Spleen (tissue), 11 donors: ENCODE results near the gene MCOLN2. TPM values are rescaled to one million over a fixed set of nuclear protein-coding genes. Genes with fewer than 3 reads are reported as not detected.

ENCODE experiments used
- DNase-seq: peaks from one replicate; pipeline ENCODE4 v3.0.0-alpha.2; 2020
- H3K27ac ChIP-seq, 8 donors: fragments of 200-600 bp; sonication (generic) in 7 of 8; 1 replicate in 4 of 8; 2 replicates in 4 of 8; pipeline versions ENCODE4 v1.5.0 to v1.8.0; 2016 to 2021; ENCODE audit warnings: inconsistent platforms in 4 of 8, mild to moderate bottlenecking in 4 of 8, moderate library complexity in 1 of 8
- H3K27me3 ChIP-seq, 7 donors: fragments of 200-600 bp; sonication (generic) in 6 of 7; replicated peaks in 1 of 7; 1 replicate in 4 of 7; 2 replicates in 3 of 7; pipeline versions ENCODE4 v1.5.0 to v1.8.0; 2016 to 2021; ENCODE audit warnings: inconsistent platforms in 3 of 7, mild to moderate bottlenecking in 1 of 7
- H3K36me3 ChIP-seq, 6 donors: fragments of 200-600 bp; sonication (generic) in 5 of 6; 1 replicate in 4 of 6; 2 replicates in 2 of 6; pipeline versions ENCODE4 v1.5.0 to v1.8.0; 2016 to 2021; ENCODE audit warnings: inconsistent platforms in 2 of 6
- H3K4me1 ChIP-seq, 6 donors: fragments of 200-600 bp; sonication (generic) in 5 of 6; 1 replicate in 3 of 6; 2 replicates in 3 of 6; pipeline versions ENCODE4 v1.5.0 to v1.8.0; 2016 to 2021; ENCODE audit warnings: inconsistent platforms in 3 of 6
- H3K4me3 ChIP-seq, 8 donors: fragments of 200-600 bp; sonication (generic) in 7 of 8; 1 replicate in 4 of 8; 2 replicates in 4 of 8; pipeline versions ENCODE4 v1.5.0 to v1.8.0; 2016 to 2021; ENCODE audit warnings: inconsistent platforms in 4 of 8, mild to moderate bottlenecking in 4 of 8, moderate library complexity in 2 of 8
- H3K9me3 ChIP-seq, 8 donors: fragments of 200-600 bp; sonication (generic) in 7 of 8; 1 replicate in 4 of 8; 2 replicates in 4 of 8; pipeline versions ENCODE4 v1.5.0 to v1.8.0; 2016 to 2021; ENCODE audit warnings: inconsistent platforms in 4 of 8
- POLR2A ChIP-seq, 3 donors: fragments of 450-650 bp; IDR thresholded peaks; one replicate each; pipeline ENCODE4 v1.5.1; 2017; ENCODE audit warnings: antibody characterized with exemption in 3 of 3, mild to moderate bottlenecking in 1 of 3
- POLR2AphosphoS5 ChIP-seq, 3 donors: sonication (generic); formaldehyde crosslinking; IDR thresholded peaks; one replicate each; pipeline ENCODE4 v1.5.1; 2017; ENCODE audit warnings: antibody characterized with exemption in 3 of 3
- WGBS, 5 donors: extraction: QIAGEN DNeasy Blood & Tissue Kit in 3 of 5; methylation state at CpG; one replicate each; pipeline versions ENCODE4 v1.1.5 to v1.1.7; 2013 to 2018; 5-methylcytosine and 5-hydroxymethylcytosine counted together
- intact Hi-C: fragments of 100-400 bp; cut with DNase I; formaldehyde crosslinking; loops from one replicate; pipeline ENCODE4 v1.15.0; 2023; ENCODE audit warnings: low total_unique reads
- polyA plus RNA-seq, 3 donors: library from polyadenylated mRNA; stranded (reverse); fragments of 200-250 nt; gene quantifications; one replicate each; pipeline ENCODE4 v1.2.1, GENCODE V29; 2013
- total RNA-seq, 7 donors: library from RNA; depleted of rRNA in 3 of 7; stranded (reverse); fragments of >200 nt in 3 of 7; fragmentation: NEBNext Ultra II Directional in 4 of 7; extraction: Animal tissue kit (Norgen Biotek cat#: 25700) in 4 of 7; gene quantifications; one replicate each; pipeline versions ENCODE4 v1.1.0 to v1.2.1, GENCODE V29; 2016 to 2021
- TF ChIP-seq, protein P1 (sequence below), 11 experiments: fragments of 200-600 bp in 7 of 11; fragments of 450-650 bp in 4 of 11; sonication (generic) in 4 of 11; IDR thresholded peaks in 8 of 11; conservative IDR thresholded peaks in 3 of 11; 1 replicate in 7 of 11; 2 replicates in 4 of 11; pipeline versions ENCODE4 v1.4.0 to v1.8.0; 2016 to 2021; ENCODE audit warnings: antibody characterized with exemption in 11 of 11, inconsistent platforms in 4 of 11, mild to moderate bottlenecking in 1 of 11
- donor health status: healthy with polysubstance abuse.
- donor health status: DM: no; HTN: no; CAD: no; lungs with moderate emphysema.
- donor health status: DM: no; HTN: no; CAD: no.
- donor health status: Bipolar disorder and iron deficiency.
- donor health status: healthy.
- donor health status: DM: no; HTN: no; CAD: no.
- donor health status: DM: yes; HTN: yes; CAD: no.

Gene MCOLN2
- total and polyA plus RNA-seq, 10 donors, result 13.1 to 32.8 (median 16.9) TPM

DNA sequence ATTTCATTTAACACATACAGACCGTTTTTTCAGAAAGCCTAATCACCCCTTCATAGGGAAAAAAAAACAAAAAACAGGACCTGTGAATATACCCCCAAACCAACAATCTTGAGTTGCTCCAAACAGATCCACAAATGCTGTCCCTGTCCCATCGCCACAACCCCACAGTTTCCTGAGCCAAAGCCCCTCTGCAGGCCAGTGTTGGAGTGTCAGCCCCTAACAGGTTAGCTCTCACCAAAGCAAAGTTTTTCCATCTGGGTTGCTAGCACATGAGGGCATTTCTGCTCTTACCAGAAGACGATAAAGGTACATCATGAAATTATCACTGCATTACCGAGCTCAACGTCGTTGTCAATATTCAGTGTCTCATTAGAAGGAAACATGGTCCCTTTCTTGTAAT lies 40.8 kb downstream of the MCOLN2 start:
- Histone ChIP-seq H3K9me3 (no peaks in the 10 kb centered on the region), H3K4me1 (peaks cover 0 to 3% (median 0%) of the 10 kb centered on the region in 6 donors), H3K4me3 (no peak overlapping the region), H3K27me3 (no peaks in the 10 kb centered on the region), H3K27ac (no peak overlapping the region), H3K36me3 (peaks cover 0 to 42% (median 2%) of the 10 kb centered on the region in 6 donors)
- intact Hi-C loops, result loop anchor here (10.0 kb wide), 1 partner anchor 69 kb away; no protein-coding TSS in a partner anchor
- TF ChIP-seq, protein P1, sequence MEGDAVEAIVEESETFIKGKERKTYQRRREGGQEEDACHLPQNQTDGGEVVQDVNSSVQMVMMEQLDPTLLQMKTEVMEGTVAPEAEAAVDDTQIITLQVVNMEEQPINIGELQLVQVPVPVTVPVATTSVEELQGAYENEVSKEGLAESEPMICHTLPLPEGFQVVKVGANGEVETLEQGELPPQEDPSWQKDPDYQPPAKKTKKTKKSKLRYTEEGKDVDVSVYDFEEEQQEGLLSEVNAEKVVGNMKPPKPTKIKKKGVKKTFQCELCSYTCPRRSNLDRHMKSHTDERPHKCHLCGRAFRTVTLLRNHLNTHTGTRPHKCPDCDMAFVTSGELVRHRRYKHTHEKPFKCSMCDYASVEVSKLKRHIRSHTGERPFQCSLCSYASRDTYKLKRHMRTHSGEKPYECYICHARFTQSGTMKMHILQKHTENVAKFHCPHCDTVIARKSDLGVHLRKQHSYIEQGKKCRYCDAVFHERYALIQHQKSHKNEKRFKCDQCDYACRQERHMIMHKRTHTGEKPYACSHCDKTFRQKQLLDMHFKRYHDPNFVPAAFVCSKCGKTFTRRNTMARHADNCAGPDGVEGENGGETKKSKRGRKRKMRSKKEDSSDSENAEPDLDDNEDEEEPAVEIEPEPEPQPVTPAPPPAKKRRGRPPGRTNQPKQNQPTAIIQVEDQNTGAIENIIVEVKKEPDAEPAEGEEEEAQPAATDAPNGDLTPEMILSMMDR (IDR thresholded peaks at IDR 0.05 in 8 of 11, conservative IDR thresholded peaks at IDR 0.05 in 3 of 11), result no peak
- TF ChIP-seq POLR2AphosphoS5 (IDR thresholded peaks at IDR 0.05) (no peak), POLR2A (IDR thresholded peaks at IDR 0.05) (no peak)
- no peak for DNase-seq
- 90 to 97% (median 92%) methylated on average over 6 of the region's 6 CpGs for WGBS, 5 donors

DNA sequence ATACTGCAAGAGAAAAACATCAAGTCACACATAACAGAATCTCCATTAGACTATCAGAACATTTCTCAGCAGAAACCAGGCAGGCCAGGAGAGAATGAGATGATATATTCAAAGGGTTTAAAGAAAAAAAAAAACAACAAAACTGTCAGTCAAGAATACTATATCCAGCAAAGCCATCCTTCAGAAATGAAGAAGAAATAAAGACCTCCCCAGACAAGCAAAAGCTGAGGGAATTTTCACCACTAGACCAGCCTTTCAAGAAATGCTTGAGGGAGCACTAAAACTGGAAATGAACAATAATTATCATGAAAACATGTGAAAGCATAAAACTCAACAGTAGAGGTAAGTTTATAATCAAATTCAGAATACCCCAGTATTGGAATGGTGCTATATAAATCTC lies 47.2 kb downstream of the MCOLN2 start:
- H3K36me3 ChIP-seq, result peaks cover 0 to 44% (median 2%) of the 10 kb centered on the region in 6 donors

DNA sequence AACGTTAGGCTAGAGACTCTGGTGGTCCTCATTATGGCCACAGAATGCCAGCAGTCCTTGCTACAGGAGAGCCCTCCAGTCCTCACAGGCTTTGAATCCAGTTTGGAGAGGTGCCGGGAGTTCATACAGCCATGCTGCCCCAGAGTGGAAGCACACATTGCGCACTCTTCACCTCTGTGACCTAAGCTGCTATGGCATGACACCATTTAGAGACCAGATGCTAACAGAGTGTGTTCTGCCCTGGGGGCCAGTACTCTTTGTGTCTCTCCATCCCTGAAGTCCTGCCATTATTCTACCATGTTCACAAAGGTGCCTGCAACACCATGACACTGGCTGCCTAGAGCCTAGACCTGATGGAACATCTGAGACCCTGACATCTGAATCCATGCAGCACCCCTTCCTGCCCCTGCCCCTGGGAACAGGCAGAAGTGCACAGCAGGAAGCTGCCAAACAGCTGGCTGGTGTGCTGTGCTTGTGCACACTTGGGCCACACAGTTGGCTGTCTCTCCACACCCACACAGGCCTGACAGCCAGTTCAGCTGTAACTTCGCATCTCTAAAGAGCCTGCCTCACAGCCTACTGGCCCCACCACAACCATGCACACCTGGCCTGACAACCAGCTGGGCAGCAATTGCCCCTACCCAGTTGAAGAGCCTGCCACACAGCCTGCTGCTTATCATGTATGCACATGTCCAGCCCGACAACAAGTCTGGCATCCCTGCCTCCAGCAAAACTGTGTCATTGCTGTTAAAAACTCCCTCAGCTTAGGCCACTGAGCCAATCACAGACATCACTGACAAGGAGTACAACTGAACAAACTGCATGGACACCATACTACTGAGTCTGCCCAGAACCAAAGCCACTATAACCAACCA lies 49.1 kb downstream of the MCOLN2 start:
- peaks cover 0 to 39% (median 2%) of the 10 kb centered on the region in 6 donors for H3K36me3 ChIP-seq
- peaks cover 0 to 21% (median 17%) of the 10 kb centered on the region in 8 donors for H3K9me3 ChIP-seq
- no peak for DNase-seq
- peak overlapping the region in 1 of 8 donors; percentile 4 for H3K27ac ChIP-seq
- TF ChIP-seq POLR2A (IDR thresholded peaks at IDR 0.05) (no peak), POLR2AphosphoS5 (IDR thresholded peaks at IDR 0.05) (no peak)
- TF ChIP-seq, protein P1 (IDR thresholded peaks at IDR 0.05 in 8 of 11, conservative IDR thresholded peaks at IDR 0.05 in 3 of 11), result no peak
- intact Hi-C loops, result no loop called here
- H3K4me1 ChIP-seq, result peaks cover 3 to 16% (median 13%) of the 10 kb centered on the region in 6 donors
- 78 to 89% (median 86%) methylated on average over 4 to 5 of the region's 5 CpGs for WGBS, 5 donors
- no peak overlapping the region for H3K4me3 ChIP-seq
- H3K27me3 ChIP-seq, result no peaks in the 10 kb centered on the region

More for the DNA sequence above, 47.2 kb downstream of the MCOLN2 start:
- intact Hi-C loops, result loop anchor here (10.0 kb wide), 1 partner anchor 75 kb away; no protein-coding TSS in a partner anchor
- Histone ChIP-seq H3K27ac (no peak overlapping the region), H3K9me3 (peaks cover 0 to 21% (median 17%) of the 10 kb centered on the region in 8 donors), H3K4me3 (no peak overlapping the region), H3K27me3 (no peaks in the 10 kb centered on the region), H3K4me1 (peaks cover 3 to 13% (median 11%) of the 10 kb centered on the region in 6 donors)
- TF ChIP-seq POLR2AphosphoS5 (IDR thresholded peaks at IDR 0.05) (no peak), POLR2A (IDR thresholded peaks at IDR 0.05) (no peak)
- TF ChIP-seq, protein P1 (IDR thresholded peaks at IDR 0.05 in 8 of 11, conservative IDR thresholded peaks at IDR 0.05 in 3 of 11), result no peak
- DNase-seq, result no peak

DNA sequence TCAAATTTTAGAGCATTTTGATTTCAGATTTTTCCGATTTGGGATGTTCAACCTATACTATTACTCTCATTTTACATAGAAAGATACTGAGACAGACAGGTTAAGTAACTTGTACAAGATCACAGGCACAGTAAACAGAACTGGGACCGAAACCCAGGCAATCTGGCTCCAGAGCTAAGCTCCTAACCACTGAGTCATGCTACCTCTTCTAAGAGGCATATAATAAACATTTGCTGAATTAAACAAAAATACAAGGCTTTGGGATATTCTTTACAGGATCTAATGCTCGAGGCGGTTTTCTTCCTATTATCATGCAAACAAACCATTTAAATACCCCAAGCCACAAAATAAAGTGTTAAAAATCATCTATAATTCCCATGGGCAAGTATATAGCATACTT lies 50.3 kb downstream of the MCOLN2 start:
- Histone ChIP-seq H3K4me3 (no peak overlapping the region), H3K9me3 (peaks cover 0 to 21% (median 17%) of the 10 kb centered on the region in 8 donors), H3K4me1 (peaks cover 3 to 16% (median 13%) of the 10 kb centered on the region in 6 donors), H3K27me3 (no peaks in the 10 kb centered on the region), H3K36me3 (peaks cover 0 to 29% (median 0%) of the 10 kb centered on the region in 6 donors), H3K27ac (no peak overlapping the region)
- TF ChIP-seq POLR2A (IDR thresholded peaks at IDR 0.05) (no peak), POLR2AphosphoS5 (IDR thresholded peaks at IDR 0.05) (no peak)
- TF ChIP-seq, protein P1 (IDR thresholded peaks at IDR 0.05 in 8 of 11, conservative IDR thresholded peaks at IDR 0.05 in 3 of 11), result no peak
- 93 to 96% (median 96%) methylated on average over 4 of the region's 4 CpGs for WGBS, 5 donors
- DNase-seq, result no peak
- intact Hi-C loops, result no loop called here
